GM21619 (cell line): ENCODE data around the gene MRPL54.
"Not testable (repeated sequence)": the region's sequence is repeated elsewhere in the genome, so short reads cannot be mapped to it uniquely, and the experiment has no call there.

Source experiments
- ATAC-seq: cut with Tn5 transposase; IDR thresholded peaks from one replicate; pipeline ENCODE4 v1.9.1; 2021; ENCODE audit not compliant: unreplicated experiment

MRPL54 gene

DNA sequence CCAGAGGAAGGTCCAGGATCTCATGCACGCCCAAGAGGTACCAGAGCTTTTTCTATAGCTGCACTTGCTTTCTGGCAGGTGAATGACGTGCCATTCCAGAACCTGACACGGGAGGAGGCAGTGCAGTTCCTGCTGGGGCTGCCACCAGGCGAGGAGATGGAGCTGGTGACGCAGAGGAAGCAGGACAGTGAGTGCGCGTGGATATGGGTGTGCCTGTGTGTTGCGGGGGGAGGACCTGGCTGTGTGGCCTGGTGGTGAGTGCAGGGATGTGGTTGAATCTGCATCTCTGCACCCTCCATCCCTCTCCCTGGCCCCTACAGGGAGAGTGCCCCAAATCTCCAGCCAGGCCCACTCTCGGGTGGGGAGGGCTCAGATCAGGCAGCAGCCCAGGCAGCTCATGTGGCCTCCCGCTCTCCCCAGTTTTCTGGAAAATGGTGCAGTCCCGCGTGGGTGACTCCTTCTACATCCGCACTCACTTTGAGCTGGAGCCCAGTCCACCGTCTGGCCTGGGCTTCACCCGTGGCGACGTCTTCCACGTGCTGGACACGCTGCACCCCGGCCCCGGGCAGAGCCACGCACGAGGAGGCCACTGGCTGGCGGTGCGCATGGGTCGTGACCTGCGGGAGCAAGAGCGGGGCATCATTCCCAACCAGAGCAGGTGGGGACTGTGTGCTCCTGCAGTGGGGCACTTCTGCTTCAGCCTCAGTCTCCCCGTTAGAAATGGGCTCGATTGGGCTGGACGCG lies 23.8 kb upstream of the MRPL54 start:
- ATAC-seq: no peak

DNA sequence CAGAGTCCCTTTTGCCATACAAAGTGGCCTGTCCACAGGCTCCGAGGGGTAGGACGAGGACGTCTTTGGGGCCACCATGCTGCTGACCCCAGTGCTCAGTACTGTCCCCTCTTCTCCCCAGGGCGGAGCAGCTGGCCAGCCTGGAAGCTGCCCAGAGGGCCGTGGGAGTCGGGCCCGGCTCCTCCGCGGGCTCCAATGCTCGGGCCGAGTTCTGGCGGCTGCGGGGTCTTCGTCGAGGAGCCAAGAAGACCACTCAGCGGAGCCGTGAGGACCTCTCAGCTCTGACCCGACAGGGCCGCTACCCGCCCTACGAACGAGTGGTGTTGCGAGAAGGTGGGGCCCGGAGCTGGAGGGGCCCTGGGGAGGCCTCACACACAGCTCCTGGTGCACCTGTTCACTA lies 22.1 kb upstream of the MRPL54 start:
- no peak for ATAC-seq

- ATAC-seq: no peak
These were observed 19.0 kb upstream of the MRPL54 start for GRCh38 chr19:3743486-3743885.

- no peak for ATAC-seq
These were observed 17.0 kb upstream of the MRPL54 start for GRCh38 chr19:3745363-3746045.

- ATAC-seq: no peak
These were observed 16.0 kb upstream of the MRPL54 start for GRCh38 chr19:3746371-3747056.

- ATAC-seq: no peak
These were observed 13.5 kb upstream of the MRPL54 start for GRCh38 chr19:3748965-3749364.

DNA sequence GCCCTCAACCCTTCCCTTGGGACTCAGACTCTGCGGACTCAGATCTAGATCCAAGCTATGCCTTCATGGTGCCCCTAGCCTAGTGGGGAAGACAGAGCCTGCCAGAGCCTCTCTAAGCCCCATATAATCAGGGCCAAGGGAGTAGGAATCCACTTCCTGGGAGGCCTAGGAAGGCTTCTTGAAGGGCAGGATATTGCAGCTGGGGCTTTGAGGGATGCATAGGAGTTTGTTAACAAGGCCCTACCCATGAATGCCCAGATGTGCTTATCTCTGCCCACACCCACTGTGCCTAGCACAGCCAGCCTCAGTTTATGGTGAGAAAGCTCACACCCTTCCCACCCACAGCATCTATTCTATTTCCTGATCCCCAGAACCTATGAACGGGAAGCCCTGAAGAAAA lies 12.3 kb upstream of the MRPL54 start:
- no peak for ATAC-seq

- ATAC-seq: no peak
These were observed 11.2 kb upstream of the MRPL54 start for GRCh38 chr19:3751236-3751635.

- ATAC-seq: no peak
These were observed 10.0 kb upstream of the MRPL54 start for GRCh38 chr19:3752492-3752891.

- ATAC-seq: no peak
These were observed 8.7 kb upstream of the MRPL54 start for GRCh38 chr19:3753631-3754410.

DNA sequence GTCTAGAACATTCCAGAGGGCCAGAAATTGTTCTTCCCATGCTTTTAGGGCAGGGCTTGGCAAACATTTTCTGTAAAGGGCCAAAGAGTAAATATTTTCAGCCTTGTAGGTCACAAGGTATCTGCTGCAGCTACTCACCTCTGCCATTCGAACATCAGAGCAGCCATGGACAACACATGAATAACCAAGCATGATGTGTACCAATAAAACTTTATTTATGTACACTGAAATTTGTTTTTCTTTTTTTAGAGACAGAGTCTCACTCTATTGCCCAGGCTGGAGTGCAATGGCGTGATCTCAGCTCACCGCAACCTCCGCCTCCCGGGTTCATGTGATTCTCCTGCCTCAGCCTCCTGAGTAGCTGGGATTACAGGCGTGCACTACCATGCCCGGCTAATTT lies 4.8 kb upstream of the MRPL54 start:
- not testable (repeated sequence) for ATAC-seq

DNA sequence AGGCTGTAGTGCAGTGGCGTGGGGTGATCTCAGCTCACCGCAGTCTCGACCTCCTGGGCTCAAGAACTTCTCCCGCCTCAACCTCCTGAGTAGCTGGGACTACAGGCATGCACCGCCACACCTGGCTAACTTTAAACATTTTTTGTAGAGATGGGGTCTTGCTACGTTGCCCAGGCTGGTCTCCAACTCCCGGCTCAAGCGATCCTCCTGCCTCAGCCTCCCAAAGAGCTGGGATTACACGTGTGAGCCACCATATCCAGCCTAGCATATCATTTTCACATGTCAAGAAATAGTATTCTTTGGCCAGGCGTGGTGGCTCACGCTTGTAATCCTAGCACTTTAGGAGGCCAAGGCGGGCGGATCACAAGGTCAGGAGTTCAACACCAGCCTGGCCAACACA lies 4.2 kb upstream of the MRPL54 start:
- ATAC-seq: not testable (repeated sequence)

DNA sequence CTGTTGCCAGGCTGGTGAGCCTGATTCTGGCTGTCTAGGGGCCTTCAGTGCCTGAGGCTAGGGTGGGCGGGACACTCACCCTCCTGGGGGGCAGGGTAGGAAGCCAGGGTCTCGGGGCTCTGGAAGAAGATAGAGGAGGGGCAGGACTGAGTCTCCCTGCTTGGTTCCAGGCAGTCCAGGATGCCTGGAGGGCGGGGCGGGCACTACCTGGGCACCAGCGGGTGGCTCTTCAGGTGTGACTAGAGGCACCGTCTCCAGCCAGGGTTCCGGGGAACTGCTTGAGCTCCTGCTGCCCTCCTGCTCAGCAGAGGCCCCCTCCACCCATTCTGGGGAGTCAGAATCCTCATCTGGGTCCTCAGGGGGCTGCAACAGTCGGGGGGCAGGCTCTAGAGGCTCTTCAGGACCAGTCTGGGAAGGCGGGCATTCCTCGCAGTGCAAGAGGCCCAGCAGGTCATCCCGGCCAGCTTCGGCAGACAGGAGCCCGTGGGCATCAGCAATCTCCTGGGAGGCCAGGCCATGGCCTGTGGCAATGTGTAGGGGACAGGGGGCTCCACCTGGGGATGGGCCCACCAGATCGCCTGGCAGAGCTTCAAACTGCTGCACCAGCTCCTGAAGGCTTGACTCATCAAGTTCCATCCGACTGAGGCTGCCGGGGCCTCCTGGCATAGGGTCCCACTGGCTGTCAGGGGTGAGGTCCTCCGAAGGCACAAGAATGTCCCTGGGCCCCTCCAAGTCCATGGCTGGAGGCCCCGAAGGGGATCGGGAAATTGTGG lies 2.8 kb upstream of the MRPL54 start:
- ATAC-seq: no peak

- no peak for ATAC-seq
These were observed 1.6 kb upstream of the MRPL54 start for GRCh38 chr19:3760871-3761361.

- peak; percentile 38 for ATAC-seq
These were observed 926 bp upstream of the MRPL54 start, which contains the start of gene APBA3 for GRCh38 chr19:3761382-3762129. Gene APBA3 (minus strand): TSS chr19:3761692. CDS start chr19:3760264, 1,428 bp downstream.

GRCh38 chr19:3762130-3762473 lies 380 bp upstream of the MRPL54 start:
- no peak for ATAC-seq

- ATAC-seq: no peak
These were observed 2.6 kb downstream of the MRPL54 start for GRCh38 chr19:3765121-3765520.

- not testable (repeated sequence) for ATAC-seq
These were observed 3.3 kb downstream of the MRPL54 start for GRCh38 chr19:3765757-3766156.

- ATAC-seq: no peak
These were observed 4.0 kb downstream of the MRPL54 start for GRCh38 chr19:3766520-3766919.

DNA sequence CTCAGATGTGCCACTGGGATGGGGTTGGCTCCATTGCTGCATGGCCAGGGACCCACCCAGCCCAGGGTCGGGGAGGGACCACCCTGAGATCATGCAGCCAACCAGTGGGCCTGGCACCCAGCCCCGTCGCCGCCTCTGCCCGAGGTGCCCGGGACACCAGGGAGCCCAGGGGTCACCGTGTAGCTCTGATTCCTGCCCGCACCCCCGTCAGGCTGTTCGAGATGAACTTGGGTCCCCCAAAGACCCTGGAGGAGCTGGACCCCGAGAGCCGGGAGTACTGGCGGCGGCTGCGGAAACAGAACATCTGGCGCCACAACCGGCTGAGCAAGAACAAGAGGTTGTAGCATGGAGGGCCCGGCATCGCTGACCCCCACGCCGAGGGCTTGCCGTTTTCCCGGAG lies 4.6 kb downstream of the MRPL54 start:
- no peak for ATAC-seq
